NT2/D1 (cell line): ENCODE data around the gene SBDS.
"Not testable (repeated sequence)": the region's sequence is repeated elsewhere in the genome, so short reads cannot be mapped to it uniquely, and the experiment has no call there.

Experiments
- SUZ12 ChIP-seq: IDR thresholded peaks from 2 replicates; pipeline ENCODE4 v1.6.1; 2011; ENCODE audit not compliant: insufficient read length, insufficient read depth; ENCODE audit errors: extremely low read depth
- YY1 ChIP-seq: IDR thresholded peaks from 2 replicates; pipeline ENCODE4 v1.6.1; 2011; ENCODE audit not compliant: insufficient read length, insufficient read depth

GRCh38 chr7:66995050-66995776 is at the start of gene SBDS:
- not testable (repeated sequence) for TF ChIP-seq SUZ12, YY1
